Omental fat pad (tissue), 4 donors: ENCODE results near the gene MOGAT1. TPM values are rescaled to one million over a fixed set of nuclear protein-coding genes. Genes with fewer than 3 reads are reported as not detected.
A peak's percentile ranks its signal among the peaks of the same experiment; 100 is the strongest.
"Not testable (repeated sequence)": the region's sequence is repeated elsewhere in the genome, so short reads cannot be mapped to it uniquely, and the experiment has no call there.

ENCODE experiments used
- ATAC-seq: fragments of 150-250 bp; one replicate; pipeline ENCODE4 v1.9.1; 2016; ENCODE audit warnings: mild to moderate bottlenecking, moderate library complexity; ENCODE audit not compliant: low FRiP score
- DNase-seq: peaks from one replicate; pipeline ENCODE4 v3.0.0-alpha.2; 2019; ENCODE audit warnings: low spot score
- total RNA-seq, 4 donors: library from RNA; depleted of rRNA; stranded (reverse); fragments of >200 nt; gene quantifications; one replicate each; pipeline ENCODE4 v1.1.0, GENCODE V29; 2016
- TF ChIP-seq, protein P1 (sequence below), 3 donors: fragments of 450-650 bp; IDR thresholded peaks; one replicate each; pipeline ENCODE4 v1.5.1; 2016 to 2017; ENCODE audit warnings: antibody characterized with exemption in 3 of 3, mild to moderate bottlenecking in 3 of 3, moderate library complexity in 2 of 3

MOGAT1 gene
- total RNA-seq, 4 donors from 2014 or later: 0.95 to 2.4 TPM; not detected in 2

DNA sequence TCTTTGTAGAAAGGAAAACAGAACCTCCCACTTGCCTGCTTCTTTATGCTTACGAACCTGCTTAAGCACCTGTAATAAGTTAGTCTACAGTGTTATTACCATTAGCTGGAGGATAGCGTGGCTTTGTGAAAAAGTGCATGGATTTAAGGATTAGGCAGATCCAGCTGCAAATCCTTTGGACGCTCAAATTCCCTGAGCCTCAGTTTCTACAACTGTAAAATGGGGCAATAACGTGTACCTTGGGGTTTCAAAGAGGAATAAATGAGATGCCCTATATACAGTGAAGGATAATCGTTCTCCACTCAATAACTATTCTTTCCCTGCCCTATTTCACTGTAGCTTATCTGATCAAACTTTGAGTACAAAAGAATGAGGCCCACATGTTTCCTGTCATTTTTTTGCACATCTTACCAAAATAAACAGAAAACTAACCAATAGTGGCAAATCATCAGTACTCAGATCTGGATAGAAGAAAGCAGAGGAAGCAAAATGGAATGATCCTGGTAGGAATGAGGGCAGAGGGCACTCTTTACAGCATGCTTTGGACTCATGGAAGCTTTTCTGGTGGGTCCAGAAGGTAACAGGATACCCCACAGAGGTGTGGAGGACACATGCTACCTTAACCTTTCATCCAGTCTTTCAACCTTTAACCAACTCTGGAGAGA lies 14.8 kb downstream of the MOGAT1 start:
- DNase-seq (no peak), ATAC-seq (no peak)
- TF ChIP-seq, protein P1, sequence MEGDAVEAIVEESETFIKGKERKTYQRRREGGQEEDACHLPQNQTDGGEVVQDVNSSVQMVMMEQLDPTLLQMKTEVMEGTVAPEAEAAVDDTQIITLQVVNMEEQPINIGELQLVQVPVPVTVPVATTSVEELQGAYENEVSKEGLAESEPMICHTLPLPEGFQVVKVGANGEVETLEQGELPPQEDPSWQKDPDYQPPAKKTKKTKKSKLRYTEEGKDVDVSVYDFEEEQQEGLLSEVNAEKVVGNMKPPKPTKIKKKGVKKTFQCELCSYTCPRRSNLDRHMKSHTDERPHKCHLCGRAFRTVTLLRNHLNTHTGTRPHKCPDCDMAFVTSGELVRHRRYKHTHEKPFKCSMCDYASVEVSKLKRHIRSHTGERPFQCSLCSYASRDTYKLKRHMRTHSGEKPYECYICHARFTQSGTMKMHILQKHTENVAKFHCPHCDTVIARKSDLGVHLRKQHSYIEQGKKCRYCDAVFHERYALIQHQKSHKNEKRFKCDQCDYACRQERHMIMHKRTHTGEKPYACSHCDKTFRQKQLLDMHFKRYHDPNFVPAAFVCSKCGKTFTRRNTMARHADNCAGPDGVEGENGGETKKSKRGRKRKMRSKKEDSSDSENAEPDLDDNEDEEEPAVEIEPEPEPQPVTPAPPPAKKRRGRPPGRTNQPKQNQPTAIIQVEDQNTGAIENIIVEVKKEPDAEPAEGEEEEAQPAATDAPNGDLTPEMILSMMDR (IDR thresholded peaks at IDR 0.05): no peak

DNA sequence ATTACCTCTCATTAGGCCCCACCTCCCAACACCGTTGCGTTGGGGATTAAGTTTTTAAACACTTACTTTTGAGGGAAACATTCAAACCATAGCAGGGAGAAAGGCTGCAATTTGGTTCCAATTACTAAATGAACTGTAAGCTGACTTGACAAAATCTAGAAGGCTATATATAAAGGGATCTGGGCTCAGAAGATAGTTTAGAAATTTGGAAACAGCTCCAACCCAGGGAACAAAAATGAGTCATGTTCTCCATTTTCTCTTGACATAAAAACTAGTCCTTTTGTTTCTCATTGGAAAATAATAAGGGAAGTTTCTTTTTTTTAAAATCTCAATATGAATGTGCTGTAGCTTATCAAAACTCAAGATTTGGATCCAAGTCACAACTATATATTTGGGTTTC lies 17.5 kb downstream of the MOGAT1 start:
- no peak for DNase-seq
- no peak for ATAC-seq
- TF ChIP-seq, protein P1 (IDR thresholded peaks at IDR 0.05): no peak

DNA sequence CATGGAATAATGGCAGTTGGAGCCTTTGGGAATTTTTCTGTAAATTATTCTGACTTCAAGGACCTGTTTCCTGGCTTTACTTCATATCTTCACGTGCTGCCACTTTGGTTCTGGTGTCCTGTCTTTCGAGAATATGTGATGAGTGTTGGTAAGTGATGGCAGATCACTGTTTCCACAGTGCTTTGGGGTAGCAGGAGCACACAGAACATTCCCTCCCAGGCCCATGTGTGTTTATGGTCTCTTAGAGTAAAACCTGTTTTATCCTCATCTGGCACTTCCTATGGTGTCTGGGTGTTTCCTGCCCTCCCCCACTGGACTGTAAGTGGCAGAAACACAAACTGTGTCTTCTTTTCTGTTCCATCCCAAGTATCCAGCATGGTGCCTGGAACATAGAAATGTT lies 17.9 kb downstream of the MOGAT1 start:
- ATAC-seq (no peak), DNase-seq (no peak)
- TF ChIP-seq, protein P1 (IDR thresholded peaks at IDR 0.05): no peak

DNA sequence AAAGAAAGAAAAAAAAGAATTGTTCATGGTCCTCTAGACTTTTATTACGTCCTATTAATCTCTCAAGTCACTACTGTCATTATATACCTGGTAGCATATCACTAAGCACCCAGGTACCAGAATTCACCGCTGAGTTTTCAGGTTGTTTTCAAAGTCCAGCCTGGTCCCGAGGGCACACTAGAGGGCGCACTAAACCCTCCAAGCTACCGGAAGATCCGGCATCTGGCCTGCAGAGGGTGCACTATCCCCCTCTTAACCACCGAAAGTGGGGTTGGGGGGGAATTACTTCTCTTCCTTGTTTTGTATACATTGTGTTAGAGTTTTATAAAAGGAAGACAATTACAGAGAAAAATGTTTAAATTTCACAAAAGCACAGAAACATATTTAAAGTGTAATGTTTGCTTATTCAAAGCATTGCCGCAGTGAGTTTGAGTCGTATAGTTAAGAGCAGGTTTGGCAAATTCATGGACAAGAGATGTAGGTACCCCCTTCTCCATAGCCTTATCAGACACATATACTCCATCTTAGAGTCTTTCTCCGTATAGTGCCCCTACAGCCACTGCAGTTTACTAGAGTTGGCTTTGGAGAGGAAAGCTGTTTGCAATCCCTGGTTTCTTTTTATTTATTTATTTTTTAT lies 19.2 kb downstream of the MOGAT1 start:
- DNase-seq (peak; percentile 38), ATAC-seq (peak; percentile 75)
- TF ChIP-seq, protein P1 (IDR thresholded peaks at IDR 0.05): peak in 2 of 3 donors; percentile 5 to 42

DNA sequence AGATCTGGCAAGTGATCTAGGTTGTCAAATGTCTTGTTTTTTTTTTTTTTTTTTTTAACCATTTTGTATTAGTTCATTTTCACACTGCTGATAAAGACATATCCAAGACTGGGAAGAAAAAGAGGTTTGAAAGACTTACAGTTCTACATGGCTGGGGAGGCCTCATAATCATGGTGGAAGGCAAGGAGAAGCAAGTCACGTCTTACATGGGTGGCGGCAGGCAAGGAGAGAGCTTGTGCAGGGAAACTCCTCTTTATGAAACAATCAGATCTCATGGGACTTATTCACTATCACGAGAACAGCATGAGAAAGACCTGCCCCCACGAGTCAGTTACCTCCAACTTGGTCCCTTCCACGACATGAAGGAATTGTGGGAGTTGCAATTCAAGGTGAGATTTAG lies 22.0 kb downstream of the MOGAT1 start:
- not testable (repeated sequence) for ATAC-seq, DNase-seq

DNA sequence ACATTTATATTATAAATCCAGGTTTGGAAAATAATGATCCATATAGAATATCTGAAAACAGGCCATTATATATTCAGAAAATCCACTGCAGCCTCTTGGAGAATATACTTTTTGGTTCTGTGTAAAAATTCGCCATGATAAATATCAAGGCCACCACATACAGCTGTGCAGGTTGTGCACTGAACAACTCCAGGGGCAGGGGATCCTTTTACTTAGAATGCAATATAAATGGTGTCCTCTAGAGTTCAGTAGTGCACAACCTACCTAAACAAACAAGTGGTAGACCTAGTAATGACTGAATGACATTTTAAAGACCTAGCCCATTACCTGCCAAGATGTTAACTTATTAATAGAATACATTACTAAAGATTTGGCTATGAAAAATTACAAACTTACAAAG lies 22.4 kb downstream of the MOGAT1 start:
- TF ChIP-seq, protein P1 (IDR thresholded peaks at IDR 0.05): no peak
- DNase-seq: no peak
- no peak for ATAC-seq

DNA sequence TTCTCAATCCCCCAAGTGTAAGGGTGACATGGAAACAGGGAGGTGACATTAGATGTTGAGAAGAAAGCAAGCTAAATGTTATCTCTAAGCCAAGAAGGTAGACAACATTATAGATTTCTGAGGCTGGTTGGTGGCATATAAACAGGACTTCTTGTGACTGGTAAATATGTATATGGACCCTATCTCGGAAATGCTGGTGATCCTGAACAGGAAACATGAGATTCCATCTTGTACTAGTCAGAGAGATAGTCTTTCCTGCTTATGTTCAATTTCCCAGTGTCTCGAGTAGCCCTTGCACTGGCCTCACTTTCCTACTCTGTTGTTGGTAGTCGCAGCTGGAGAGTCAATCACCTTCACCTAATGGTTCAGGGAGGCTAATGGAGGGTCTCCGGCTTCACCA lies 26.8 kb downstream of the MOGAT1 start:
- DNase-seq (no peak), ATAC-seq (no peak)
- TF ChIP-seq, protein P1 (IDR thresholded peaks at IDR 0.05): no peak
